Activated T-cell treated with anti-CD3 and anti-CD28 coated beads for 1 hour (primary cell): Measurements from ENCODE around the gene SEMA7A.
"Not testable (repeated sequence)": the region's sequence is repeated elsewhere in the genome, so short reads cannot be mapped to it uniquely, and the experiment has no call there.

Source experiments
- DNase-seq: peaks from one replicate; pipeline ENCODE4 v3.0.0-alpha.2; 2020; ENCODE audit warnings: low read depth

The SEMA7A gene, protein sequence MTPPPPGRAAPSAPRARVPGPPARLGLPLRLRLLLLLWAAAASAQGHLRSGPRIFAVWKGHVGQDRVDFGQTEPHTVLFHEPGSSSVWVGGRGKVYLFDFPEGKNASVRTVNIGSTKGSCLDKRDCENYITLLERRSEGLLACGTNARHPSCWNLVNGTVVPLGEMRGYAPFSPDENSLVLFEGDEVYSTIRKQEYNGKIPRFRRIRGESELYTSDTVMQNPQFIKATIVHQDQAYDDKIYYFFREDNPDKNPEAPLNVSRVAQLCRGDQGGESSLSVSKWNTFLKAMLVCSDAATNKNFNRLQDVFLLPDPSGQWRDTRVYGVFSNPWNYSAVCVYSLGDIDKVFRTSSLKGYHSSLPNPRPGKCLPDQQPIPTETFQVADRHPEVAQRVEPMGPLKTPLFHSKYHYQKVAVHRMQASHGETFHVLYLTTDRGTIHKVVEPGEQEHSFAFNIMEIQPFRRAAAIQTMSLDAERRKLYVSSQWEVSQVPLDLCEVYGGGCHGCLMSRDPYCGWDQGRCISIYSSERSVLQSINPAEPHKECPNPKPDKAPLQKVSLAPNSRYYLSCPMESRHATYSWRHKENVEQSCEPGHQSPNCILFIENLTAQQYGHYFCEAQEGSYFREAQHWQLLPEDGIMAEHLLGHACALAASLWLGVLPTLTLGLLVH

DNA sequence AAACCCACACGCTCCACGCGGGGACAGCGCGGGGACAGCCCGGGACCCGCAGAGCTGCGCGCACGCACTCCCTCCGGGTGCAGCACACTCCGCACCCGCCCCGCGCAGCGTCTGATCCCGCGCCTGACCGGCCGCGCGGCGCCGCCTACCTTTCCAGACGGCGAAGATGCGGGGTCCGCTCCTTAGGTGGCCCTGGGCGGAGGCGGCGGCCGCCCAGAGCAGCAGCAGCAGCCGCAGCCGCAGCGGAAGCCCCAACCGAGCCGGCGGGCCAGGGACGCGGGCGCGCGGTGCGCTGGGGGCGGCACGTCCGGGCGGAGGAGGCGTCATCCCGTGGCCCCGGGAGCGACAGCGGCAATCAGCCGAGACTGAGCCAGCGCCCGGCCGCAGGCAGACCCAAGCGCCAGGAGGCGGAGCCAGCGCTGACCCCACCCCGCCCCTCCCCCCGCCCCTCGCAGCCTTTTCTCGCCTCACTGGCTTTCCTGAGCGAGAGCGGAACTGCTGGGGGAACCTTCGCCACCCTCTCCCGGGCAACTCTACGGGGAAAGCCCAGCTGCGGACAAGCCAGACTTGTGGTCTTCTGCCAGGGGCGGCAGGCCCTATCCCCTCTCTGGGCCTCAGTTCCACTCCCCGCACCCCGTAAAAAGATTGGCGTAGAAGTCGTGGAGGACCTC is at the start of gene SEMA7A:
Gene SEMA7A, minus strand, starts transcription at position 367 of the 671 bp plus-strand sequence. Its CDS starts 40 bp downstream, at position 327.
- DNase-seq, result peak; percentile 57

DNA sequence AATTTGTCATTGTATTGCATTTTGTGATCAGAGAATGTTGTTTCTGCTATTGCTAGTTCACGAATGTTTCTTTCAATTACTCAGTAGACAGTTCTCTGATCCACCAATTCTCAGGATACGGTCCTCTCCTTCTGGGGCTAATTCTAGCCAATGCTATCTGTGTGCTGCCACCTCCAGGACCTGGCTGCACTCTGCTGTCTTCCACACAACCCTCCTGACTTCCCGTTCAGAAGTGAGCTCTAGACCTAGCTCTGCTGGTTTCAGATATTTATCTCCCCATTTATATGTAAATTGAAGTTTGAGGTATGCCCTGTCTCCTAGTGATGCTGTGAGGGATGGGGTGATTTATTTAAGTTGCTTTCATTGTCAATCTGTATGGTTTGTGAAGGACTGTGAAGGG is 48.9 kb upstream of the SEMA7A start:
- no peak for DNase-seq

DNA sequence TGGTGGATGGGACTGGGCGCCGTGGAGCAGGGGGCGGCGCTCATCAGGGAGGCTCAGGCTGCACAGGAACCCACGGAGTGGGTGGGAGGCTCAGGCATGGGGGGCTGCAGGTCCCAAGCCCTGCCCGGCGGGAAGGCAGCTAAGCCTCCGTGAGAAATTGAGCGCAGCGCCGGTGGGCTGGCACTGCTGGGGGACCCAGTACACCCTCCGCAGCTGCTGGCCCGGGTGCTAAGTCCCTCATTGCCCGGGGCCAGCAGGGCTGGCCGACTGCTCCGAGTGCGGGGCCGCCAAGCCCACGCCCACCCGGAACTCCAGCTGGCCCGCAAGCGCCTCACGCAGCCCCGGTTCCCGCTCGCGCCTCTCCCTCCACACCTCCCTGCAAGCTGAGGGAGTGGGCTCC is 46.6 kb upstream of the SEMA7A start:
- DNase-seq, result not testable (repeated sequence)

DNA sequence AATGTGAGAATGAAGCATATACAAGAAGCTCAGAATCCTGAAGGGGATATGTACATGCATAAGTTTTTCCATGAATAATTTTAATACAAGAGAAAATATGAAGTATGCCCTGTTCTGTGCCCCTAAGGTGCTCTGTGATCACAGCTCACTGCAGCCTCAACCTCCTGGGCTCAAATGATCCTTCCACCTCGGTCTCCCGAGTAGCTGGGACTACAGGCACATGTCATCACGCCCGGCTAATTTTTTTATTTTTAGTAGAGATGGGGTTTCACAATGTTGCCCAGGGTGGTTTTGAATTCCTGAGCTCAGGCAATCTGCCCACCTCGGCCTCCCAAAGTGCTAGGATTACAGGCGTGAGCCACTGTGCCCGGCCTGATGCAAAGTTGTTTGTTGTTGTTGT is 37.9 kb upstream of the SEMA7A start:
- not testable (repeated sequence) for DNase-seq

DNA sequence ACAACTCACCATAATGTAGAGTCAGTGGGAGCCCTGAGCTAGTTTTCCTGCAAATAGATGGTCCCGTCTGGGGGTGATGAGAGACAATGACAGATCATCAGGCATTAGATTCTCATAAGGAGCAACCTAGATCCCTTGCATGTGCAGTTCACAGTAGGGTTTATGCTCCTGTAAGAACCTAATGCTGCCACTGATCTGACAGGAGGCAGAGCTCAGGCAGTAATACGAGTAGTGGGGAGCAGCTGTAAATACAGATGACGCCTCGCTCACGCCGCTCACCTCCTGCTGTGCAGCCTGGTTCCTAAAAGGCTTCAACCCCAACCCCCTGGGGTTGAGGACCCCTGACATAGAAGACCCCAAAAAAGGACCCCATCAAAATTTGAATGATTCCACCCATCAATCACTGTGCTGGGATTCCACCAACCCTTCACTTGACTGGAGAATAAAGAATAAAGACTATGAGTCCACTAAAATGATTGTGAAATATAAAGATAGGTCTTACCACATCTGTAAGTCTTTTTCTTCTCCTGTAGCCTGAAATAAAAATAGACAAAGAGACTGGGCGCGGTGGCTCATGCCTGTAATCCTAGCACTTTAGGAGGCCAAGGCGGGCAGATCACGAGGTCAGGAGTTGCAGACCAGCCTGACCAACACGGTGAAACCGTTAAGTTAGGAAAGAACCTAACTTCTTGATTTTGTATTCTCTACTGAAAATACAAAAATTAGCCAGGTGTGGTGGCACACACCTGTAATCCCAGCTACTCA is 37.1 kb upstream of the SEMA7A start:
- DNase-seq, result no peak

DNA sequence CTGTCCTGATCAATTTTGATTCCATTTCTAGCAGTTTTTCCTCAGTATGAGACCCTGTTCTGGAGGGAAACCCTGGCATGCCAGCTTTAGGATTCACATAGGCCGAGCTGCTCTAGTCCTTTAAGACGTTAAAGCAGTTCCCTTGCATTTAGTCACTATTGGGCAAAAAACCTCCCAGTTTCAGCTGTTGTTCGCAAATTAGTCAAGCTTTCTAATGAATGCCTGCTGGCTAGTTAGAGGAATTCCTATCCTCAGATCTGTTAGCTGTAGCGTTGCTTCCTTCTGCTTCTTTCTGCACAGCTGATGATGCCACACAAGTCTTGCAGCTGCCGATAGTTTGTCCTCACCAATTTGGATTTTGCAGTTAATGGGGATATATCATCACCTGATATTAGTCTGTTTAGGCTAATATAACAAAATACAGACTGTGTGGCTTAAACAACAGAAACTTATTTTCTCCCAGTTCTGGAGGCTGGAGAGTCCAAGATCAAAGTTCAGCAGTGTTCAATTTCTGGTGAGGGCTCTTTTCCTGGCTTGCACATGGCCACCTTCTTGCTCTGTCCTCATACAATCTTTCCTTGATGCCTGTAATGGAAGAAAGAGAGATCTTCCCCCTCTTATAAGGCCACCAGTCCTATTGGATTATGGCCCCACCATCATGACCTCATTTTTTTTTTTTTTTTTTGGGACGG is 34.7 kb upstream of the SEMA7A start:
- DNase-seq, result no peak

DNA sequence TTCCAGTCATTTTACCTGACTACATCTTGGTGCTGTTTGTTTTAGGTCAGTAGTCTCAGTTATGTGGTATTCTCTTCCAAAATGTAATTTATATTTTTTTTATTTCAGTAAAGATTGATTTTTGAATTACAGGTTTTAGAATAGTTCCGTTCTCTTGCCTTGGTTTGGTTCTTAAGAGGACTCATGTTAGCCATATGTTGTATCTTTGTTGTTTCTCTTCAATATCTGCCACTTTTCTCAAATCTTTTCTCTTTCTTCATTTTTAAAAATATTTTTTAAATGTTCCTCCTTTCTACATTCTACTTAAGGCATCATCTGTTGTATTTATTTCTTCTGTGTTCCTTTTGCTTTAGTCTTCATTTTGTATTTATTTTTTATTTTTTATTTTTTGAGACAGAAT is 32.8 kb upstream of the SEMA7A start:
- no peak for DNase-seq

DNA sequence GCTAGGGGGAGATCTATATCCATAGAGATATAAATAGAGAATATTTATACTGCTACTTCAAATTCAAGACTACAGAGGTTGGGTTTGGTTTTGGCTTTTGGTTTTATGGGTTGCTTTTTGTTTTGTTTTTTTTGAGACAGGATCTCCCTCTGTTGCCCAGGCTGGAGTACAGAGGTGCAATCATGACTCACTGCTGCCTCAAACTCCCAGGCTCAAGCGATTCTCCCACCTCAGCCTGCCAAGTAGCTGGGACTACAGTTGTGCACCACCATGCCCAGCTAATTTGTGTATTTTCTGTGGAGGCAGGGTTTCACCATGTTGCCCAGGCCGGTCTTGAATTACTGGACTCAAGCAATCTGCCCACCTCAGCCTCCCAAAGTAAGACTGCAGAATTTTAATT is 31.1 kb upstream of the SEMA7A start:
- no peak for DNase-seq

DNA sequence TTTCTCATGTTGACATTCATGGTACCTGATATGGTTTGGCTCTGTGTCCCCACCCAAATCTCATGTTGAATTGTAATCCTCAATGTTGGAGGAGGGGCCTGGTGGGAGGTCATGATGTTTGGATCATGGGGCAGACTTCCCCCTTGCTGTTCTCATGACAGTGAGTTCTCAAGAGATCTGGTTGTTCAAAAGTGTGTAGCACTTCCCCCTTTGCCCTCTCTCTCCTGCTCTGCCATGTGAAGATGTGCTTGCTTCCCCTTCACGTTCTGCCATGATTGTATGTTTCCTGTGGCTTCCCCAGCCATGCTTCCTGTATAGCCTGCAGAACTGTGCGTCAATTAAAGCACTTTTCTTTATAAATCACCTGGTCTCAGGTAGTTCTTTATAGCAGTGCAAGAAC is 30.5 kb upstream of the SEMA7A start:
- no peak for DNase-seq

DNA sequence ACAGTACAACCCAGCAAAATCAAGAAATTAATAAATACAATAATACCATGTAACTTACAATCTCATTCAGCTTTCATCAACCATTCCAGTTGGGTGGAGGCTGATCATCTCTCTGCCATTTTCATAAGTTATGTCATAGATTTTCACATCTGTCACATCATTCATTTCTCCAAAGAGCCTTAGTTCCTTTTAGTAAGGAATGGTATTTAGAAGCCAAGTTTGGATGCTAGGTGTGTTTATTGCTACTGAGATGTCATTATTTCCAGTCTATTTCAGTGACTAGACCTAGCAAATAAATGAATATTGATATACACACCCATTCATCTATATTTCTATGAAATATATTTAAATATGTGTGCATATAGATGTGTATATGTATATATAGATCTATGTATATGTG is 29.9 kb upstream of the SEMA7A start:
- DNase-seq, result no peak

DNA sequence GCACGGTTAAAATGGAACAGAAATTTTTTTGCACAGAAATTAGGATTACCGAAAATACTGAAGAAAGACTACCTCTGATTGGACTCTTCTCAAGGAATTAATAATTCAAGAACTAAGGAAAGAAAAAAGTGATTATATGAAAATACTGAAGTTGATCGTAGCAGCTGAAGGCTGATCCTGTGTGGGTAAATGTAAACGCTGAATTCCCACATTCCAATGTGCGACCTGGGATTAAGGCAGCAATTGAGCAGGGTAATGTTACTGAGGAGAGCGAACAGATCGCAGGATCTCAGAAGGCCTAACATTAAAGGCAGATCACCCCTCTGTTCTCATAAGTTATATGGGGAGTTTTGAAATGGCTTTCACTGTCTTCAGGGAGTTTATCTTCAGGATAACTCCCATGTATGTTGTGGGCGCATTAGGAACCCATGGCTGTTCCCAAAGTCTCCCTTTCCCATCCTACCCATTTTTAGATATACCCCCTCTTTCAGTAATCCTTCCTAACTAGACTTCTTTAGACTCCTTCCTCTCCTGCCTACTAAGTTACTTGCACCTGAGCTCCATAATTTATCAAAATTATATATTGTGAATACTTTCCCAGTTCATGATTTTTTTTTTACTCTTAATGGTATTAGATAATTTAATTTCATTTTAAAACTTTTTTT is 28.2 kb upstream of the SEMA7A start:
- DNase-seq, result no peak

DNA sequence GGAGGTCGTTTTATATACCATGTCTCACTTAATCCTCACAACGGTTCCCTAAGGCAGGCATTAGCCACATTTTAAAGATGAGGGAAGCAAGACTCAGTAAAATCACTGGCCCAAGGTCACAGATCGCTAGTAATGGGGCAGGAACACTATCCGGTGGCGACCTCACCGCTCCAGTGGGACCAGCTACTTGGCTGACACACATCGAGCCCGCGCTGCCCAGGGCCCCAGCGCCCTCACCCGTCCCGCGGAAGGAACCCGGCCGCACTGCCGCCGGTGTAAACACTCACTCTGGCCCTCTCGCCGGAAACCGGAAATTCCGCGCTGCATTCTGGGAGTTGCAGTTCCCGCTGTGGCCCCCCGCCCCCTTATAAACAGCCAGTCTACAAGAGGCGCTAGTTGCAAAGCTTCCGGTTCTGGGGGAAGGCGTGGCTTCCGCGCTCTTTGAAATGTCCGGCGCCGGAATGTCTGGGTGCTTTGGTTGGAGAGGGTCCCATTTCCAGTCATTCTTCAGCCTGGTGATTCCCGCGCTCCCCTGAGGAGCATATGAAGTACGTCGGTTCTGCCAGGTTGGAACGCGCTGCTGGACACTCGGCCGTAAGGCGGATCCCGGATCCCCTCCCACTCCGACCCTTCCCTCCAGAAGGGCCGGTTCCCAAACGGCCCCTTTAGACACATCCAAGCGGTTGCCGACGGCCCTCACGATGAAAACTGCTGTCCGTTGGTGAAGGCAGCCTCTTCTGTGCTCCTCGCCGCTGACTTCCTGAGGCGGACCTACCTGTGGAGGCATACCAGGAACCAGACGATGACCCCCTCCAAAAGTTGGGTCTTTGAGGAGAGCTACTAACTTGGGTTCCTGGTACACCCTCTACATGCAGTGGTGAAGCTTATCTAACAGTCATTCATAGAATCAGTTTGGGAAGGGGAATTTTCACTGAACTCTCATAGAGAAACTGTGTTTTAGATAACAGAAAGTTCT is 27.4 kb upstream of the SEMA7A start, which contains the start of gene UBL7:
Gene UBL7, minus strand, starts transcription at position 290 of the 976 bp plus-strand sequence. CDS start 2,293 bp downstream, outside the sequence.
- DNase-seq, result peak; percentile 94

DNA sequence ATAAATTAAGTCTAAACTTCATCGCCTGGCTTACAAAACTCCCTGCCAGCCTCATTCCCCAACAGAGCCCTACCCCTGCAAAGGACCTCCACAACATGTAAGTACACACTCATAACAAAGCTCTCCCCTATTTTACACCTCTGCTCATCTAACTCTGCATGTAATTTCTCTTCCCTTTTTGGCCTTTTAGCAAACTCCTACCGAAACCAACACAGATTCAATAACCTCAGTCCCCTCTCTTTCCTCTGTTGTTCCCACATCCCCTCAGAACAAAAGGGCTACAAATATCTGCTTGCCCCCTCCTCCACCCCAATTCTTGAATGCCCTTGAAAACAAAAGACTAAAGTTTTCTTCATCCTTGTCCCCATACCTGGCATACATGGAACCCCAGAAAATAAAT is 26.5 kb upstream of the SEMA7A start:
- no peak for DNase-seq

DNA sequence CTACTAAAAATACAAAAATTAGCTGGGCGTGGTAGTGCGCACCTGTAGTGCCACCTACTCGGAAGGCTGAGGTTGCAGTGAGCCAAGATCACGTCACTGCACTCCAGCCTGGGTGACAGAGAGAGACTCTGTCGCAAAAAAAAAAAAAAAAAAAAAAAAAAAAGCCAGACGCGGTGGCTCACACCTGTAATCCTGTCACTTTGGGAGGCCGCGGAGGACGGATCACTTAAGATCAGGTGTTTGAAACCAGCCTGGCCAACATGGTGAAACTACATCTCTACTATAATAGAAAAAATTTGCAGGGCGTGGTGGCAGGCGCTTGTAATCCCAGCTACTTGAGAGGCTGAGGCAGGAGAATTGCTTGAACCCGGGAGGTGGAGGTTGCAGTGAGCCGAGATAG is 26.0 kb upstream of the SEMA7A start:
- not testable (repeated sequence) for DNase-seq

DNA sequence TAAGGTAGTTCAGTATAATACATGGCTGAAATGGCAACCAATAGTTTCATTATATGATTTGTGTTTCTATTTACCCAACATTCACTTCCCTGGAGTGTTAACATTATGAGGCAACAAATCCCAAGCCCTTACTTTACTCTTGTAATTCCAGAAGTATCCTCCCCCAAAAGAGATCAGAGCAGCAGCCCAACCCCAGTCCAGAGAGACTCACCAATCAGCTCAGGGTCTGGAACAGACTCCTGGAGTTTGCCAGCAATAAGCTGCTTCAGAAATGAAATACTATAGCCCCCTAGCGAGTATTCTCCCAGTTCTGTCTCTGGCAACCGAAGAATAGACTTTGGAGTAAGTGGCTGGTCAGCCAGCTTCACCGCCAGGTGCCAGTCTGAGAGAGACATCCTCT is 24.7 kb upstream of the SEMA7A start:
- DNase-seq, result no peak

DNA sequence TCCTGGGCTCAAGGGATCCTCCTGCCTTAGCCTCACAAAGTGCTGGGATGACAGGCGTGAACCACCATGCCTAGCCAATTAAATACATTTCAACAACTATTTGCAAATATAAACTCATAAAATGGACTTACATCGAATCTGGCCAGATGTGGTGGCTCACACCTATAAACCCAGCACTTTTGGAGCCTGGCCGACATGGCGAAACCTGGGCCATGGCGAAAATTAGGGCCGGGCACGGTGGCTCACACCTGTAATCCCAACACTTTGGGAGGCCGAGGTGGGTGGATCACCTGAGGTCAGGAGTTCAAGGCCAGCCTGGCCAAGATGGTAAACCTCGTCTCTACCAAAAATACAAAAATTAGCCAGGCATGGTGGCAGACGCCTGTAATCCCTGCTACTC is 23.3 kb upstream of the SEMA7A start:
- DNase-seq, result not testable (repeated sequence)

DNA sequence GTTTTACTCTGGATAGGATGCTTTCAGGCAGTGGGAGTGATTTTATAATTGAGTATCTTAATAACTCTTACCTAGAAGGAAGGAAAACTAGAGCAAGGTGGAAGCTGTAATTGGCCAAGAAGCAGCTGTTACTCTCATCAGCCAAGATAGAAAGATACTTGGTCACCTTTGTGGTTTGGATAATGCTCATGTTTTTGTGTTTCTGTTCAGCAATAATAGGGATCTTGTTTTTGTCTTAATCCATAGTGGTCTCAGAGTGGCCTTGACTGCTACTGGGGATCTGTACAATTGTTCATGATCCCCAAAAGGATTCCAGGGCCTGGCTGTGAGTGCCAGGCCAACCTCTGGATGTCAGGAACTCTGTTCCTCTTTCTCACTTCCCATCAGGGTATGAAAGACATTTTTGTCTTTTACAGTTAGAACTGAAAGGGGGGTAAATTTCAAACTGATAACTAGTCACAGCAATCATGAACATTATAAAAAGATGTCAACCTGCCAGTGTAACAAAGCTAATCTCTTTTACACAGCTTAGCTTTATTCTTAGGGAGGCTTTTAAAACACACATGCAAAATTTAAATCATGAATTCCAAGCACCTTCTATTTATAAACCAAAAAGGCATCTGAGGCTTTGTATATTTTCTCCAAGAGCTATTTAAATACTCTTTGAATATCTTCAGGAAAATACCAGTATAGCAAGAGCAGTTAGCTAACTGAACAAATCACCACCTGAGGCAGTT is 21.2 kb upstream of the SEMA7A start:
- no peak for DNase-seq

DNA sequence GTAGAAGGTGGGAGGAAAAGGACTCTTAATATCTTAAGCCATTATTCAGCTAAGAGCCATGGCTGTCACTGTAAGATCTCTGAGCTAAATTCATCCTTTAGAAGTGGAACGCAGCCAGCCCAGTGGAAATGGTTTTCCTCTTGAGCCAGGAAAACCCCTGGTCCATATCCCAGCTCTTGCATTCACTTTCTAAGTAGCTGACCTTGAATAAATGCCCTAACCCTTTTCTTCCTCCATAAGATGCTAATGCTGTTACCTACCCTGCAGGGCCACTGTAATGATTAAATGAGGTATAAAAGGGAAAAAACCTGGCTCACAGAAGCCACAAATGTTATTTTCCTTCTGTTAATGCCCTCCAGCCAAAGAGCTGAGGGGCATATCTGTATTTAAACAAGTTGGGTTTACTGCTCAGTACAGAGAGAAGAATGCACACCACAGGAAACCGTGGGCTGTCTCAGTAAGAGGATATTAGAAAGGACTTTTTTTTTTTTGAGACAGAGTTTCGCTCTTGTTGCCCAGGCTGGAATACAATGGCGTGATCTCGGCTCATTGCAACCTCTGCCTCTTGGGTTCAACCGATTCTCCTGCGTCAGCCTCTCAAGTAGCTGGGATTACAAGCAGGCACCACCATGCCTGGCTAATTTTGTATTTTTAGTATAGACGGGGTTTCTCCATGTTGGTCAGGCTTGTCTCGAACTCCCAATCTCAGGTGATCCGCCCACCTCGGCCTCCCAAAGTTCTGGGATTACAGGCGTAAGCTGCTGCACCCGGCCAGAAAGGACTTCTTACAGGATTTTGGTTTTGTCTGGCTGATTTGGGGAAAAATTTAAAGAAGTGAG is 20.4 kb upstream of the SEMA7A start:
- no peak for DNase-seq
